DLD1 (cell line): ENCODE measurements around the gene EIF1AY.
"Not testable (repeated sequence)": the region's sequence is repeated elsewhere in the genome, so short reads cannot be mapped to it uniquely, and the experiment has no call there.

Experiments used
- in situ Hi-C: cut with HindIII; loops from 2 replicates; pipeline ENCODE4 v1.10.0; 2017; ENCODE audit warnings: low sequenced_read_pairs

The EIF1AY gene, protein sequence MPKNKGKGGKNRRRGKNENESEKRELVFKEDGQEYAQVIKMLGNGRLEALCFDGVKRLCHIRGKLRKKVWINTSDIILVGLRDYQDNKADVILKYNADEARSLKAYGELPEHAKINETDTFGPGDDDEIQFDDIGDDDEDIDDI

DNA sequence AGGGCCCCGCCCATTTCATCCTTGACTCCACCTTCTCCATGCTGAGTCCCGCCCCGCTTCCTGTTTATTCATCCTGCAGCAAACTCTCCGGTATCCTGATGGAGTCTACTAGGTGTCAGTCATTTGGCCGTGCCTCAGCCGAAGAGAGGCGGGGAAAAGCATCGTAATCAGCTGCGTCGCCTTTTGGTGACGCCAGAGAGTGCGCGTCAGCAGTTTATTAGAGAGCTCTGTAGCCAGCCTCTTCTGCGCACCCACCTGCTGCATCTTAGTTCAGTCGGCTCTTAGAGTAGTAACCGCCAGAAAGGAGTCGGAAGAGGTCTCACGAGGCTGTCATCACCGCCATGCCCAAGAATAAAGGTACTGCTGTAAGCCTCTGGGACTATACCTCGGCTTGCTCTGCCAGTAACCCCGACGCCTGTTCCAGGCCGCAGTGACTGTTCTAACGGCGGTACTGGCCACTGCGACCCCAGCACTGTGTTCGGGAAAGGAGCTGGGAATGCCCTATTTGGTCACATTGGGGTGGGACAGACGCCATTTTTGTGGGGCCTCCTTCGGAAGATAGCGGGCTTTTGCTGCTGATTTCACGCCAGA, at the start of gene EIF1AY:
Gene EIF1AY, plus strand, starts transcription at position 246 of the 591 bp plus-strand sequence. Its CDS starts 96 bp downstream, at position 342.
- in situ Hi-C loops: no loop called here

DNA sequence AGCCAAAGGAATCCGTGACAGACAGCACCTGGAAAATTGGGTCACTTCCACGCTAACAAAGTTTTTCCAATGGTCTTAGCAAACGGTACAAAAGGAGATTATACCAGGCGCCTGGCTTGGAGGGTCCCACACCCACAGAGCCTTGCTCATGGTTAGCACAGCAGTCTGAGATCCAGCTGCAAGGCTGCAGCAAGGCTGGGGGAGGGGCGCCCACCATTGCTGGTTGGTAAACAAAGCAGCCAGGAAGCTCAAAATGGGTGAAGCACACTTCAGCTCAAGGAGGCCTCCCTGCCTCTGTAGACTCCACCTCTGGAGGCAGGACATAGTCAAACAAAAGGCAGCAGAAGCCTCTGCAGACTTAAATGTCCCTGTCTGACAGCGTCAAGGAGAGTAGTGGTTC, 47.1 kb upstream of the EIF1AY start:
- in situ Hi-C loops: no loop called here

DNA sequence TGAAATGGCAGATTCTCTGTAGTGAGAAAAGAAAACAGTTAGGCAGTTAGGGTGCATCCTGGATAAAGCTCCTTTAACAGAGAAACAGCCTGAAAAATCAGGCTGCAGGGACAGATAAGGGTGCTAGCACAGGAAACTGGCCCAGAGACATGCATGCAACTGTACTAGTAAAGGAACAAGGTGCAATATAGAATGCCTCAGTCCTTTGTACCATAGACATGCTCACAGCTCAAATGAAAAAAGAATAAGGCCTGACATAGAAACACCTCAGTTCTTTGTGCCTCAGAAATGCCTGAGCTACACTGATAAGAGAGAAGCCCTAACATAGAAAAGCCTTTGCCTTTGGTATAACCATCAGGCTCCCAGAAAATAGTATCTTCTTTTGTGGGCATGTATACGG, 37.4 kb upstream of the EIF1AY start:
- in situ Hi-C loops: no loop called here

DNA sequence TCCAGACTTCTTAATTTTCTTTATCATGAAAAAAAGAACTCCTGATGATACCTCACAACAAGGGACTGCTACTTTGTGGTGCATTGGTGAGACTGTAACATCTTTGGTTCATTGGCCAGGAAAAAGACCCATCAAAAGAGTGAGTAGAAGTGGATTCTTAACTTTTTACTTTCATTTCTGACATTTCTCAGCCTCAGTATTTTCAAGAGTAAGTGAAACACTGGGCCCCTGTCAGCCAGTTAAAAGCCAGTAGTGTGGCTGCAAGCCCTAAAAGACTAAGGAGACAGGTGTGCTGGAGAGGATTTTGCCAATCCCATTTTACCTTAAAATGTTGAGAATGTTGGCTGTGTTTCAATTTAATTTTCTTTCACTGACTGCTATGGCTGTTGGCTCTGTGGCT, 36.6 kb upstream of the EIF1AY start:
- in situ Hi-C loops: no loop called here

DNA sequence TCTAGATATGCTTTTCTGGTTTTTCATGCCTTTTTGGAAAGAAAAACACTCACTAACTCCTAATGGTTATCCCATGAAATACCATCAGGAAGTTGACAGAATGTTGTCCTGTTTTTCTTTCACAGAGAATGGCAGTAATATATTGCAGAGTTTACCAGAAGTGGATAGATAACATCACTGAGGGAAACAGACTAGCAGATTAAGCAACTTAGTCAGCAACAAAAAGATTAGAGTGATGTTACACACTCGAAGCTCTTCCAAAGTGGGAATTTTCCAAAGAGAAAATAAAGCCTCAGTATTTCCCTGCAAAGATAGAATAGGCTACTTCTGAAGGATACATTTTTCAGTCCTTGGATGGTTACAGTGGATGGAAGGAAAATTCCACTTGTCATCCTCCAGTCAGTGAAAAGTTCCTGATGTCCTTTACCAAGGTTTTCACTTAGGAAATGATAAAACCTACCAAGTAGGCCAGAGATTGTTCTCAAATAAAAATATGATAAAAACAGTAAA, 31.1 kb upstream of the EIF1AY start:
- in situ Hi-C loops: no loop called here

DNA sequence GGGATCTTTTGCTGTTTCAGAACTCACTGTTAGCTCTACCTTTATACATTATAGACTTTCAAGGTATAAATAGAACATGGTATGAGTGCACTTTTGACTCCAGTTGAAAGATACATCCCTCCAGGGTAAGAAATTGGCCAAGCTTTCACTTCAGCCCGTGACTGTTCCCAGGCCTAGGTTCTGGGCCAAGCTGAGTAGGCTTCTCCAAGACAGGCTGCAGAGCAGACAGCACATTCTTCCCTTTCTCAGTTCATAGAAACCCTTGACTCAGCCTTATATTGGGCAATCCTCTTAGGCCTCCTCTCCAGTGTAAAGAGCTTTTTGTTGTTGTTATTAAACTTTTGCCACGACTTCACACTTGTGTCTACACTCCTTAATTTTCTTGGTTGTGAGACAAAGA, 29.5 kb upstream of the EIF1AY start:
- in situ Hi-C loops: no loop called here

DNA sequence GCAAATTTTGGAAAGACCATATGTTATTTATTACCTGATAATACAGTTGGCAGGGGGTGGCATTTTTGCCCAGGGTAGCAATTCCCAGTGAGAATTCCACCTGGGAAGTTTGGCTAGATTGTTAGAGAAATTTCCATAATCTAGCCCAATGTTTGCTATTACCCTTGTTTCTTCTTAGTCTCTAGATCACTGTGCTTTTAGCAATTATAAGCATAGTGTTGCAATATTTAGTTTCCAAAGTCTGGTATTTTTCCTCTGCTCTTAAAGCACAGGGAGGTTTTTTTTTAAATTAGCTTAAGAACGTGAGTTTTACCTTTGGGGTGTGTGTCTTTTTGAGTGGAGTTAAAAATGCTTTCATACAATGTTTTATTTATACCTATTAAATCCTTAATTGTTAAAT, 26.3 kb upstream of the EIF1AY start:
- in situ Hi-C loops: no loop called here

DNA sequence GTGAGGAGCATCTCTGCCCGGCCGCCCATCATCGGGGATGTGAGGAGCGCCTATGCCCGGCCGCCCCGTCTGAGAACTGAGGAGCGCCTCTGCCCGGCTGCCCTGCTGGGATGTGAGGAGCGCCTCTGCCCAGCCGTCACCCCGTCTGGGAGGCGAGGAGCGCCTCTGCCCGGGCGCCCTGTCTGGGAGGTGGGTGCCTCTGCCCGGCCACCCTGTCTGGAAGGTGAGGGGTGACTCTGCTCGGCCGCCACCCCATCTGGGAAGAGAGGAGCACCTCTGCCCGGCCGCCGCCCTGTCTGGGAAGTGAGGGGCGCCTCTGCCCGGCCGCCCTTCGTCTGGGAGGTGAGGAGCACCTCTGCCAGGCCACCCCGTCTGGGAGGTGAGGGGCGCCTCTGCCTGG, 23.7 kb upstream of the EIF1AY start:
- in situ Hi-C loops: no loop called here

DNA sequence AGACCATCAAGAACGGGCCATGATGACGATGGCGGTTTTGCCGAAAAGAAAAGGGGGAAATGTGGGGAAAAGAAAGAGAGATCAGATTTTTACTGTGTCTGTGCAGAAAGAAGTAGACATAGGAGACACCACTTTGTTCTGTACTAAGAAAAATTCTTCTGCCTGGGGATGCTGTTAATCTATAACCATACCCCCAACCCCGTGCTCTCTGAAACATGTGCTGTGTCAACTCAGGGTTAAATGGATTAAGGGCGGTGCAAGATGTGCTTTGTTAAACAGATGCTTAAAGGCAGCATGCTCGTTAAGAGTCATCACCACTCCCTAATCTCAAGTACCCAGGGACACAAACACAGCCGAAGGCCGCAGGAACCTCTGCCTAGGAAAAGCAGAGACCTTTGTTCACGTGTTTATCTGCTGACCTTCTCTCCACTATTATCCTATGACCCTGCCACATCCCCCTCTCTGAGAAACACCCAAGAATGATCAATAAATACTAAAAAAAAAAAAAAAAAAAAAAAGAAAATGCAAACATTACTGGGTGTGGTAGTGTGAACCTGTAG, 22.7 kb upstream of the EIF1AY start:
- in situ Hi-C loops: not testable (repeated sequence)

DNA sequence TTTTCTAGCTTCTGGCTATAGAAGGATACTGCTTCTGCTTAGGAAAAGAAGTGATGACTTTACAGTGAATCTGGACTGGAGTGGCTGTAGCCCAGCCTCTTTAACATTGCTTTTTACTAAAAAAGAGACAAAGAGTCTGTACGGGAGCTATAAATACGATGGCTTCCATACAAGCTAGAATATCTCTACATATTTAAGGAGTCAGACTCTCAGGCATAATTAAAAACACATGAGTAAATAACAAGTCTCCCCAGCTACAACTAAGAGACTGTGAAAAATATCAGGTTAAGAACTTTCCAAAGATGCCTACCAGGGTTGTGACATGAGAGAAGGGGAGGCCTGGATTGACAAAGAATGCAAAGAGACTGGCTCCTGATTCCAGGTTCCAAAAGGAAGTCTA, 19.8 kb upstream of the EIF1AY start:
- in situ Hi-C loops: no loop called here

DNA sequence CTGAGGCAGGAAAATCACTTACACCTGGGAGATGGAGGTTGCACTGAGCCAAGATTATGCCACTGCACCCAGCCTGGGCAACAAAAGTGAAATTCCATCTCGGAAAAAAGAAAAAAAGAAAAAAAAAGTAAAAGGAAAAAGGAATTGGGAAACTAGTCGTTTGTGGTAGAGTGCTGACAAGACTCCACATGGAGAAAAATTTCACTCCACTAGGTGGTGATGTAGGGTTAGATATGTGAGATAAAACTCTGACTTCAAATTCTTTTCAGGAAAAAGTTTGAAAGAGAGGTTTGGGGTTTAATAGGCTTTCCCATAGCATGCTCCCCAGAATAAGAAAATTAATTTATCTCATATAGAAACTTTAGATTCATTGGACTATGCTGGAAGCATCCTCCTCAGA, 16.9 kb upstream of the EIF1AY start:
- in situ Hi-C loops: no loop called here

DNA sequence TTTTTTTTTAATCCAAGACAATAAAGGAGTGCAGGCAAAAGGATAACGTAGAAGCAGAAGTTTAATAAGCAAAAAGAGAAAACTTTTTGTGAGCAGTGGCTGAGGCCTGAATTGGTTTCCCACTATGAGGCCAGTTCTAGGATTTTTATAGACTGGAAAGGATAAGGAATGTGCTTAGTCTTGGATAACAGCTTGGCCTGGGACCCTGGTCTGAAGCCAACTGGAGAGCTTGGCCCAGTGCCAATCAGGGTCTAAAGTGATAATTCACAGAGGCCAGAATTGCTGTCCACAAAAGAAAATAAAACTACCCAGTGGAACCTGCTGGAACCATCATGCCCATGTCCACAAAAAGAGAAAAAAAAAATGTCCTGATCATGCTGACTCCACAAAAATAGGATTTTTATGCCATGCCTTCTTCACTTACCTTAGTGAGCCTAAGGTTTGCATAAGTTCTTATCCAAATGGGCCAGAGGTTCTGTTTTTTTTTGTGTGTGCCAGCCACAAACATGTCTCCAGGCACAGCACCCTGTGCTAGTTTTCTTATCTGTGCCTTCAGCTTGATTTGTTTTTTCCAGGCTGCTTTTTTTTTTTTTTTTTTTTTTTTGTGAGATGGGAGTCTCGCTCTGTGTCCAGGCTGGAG, 15.6 kb upstream of the EIF1AY start:
- in situ Hi-C loops: no loop called here

DNA sequence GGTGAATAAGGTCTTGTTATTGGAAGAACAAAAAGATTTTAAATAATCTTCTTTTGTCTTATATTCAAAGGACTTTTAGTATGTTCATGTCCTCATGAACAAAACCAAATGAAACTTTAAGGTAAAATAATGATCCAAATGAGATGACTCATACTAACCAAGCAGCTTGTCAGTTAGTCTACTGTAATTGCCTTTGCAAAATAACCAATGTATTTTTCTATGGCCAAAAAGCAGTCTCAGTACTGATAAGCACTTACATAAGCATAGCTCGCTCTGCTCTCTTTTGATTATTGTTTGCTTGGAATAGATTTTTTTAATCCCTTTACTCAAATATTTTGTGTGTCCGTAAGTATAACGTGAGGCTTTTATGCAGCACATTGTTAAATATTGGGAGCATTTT, 4.3 kb upstream of the EIF1AY start:
- in situ Hi-C loops: no loop called here

DNA sequence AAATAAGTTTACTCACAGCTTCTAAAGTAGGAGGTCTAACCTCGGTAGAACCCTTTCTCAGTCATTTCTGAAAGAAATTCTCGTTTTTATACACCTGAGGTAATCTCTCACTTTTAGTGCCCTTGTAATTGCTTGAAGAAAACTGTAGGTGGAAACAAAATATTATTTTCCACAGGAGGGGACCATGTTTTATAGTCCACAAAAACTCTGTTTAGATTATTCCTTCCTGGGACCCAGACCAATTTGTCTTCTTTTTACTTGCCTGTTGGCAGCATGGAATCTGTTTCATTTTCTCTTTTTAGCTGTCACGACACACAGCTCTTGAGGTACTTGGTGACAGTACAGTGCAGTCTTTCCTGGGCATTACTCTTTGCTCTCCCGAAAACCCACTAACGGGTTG, 930 bp downstream of the EIF1AY start:
- in situ Hi-C loops: no loop called here

DNA sequence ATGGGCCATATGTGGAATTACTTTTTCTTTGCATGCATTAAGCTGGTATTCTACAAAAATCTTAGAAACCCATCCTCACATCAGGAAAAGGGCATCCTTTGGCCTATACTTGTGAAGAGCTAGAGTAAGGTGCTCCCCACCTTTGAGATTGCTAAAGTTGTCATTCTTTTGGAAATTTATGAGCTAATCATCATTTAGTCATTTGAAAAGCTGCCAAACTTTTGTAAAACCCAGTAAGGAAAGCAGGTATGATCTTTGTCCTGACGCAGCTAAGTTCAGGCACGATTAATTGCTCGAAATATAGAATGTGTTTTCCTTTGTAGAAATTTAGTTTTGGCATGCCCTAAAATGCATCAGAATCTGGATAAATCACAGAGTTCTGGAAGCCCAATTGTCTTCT, 2.6 kb downstream of the EIF1AY start:
- in situ Hi-C loops: no loop called here

DNA sequence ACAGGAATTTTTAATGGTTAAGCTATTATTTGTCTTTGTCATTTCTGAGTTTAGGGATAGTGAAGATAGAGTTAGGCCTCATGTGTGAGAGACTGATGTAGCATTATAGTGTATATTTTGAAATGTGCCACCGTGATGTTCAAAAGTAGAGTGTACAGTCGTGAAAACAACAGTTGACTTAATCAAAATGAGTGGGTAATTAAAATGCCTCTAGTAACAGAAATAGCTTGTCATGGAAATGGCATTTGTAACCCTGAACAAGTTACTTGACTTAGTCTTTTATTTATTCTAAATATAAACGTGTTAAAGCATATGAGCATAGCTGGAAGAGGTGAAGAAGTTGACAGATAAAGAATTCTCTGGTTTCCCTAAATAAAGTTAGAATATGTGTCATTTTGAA, 6.1 kb downstream of the EIF1AY start:
- in situ Hi-C loops: no loop called here

DNA sequence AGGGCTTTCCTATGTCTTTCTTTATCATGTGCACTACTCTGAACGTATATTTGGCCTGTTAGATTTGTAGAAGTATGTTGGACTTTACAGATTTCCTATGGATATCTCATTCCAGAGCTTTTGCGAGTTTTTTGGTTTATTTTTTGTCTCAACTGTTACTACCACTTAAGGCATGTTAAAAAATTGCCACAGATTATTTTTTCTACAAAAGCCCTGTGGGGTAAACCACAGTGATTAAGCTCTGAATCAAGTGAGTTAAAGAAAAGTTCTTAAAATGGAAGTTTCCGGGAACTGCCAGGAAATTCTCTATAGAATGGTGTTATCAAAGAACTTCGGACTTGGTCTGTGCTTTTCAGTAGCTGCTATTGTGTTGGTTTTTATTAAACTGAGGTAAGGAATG, 10.6 kb downstream of the EIF1AY start:
- in situ Hi-C loops: no loop called here
